Subcutaneous adipose tissue (tissue), 4 donors: ENCODE measurements around the gene NLGN2. TPM values are rescaled to one million over a fixed set of nuclear protein-coding genes. Genes with fewer than 3 reads are reported as not detected.

ENCODE experiments used
- total RNA-seq, 4 donors: library from RNA; depleted of rRNA; stranded (reverse); fragments of >200 nt; gene quantifications; one replicate each; pipeline ENCODE4 v1.1.0, GENCODE V29; 2016
- TF ChIP-seq, protein P1 (sequence below): fragments of 450-650 bp; IDR thresholded peaks from one replicate; pipeline ENCODE4 v1.5.1; 2016; ENCODE audit warnings: low read depth, mild to moderate bottlenecking, control low read depth, antibody characterized with exemption, moderate library complexity

NLGN2 gene
- total RNA-seq, 4 donors from 2014 or later, result 3.1 to 6.8 (median 4.2) TPM

DNA sequence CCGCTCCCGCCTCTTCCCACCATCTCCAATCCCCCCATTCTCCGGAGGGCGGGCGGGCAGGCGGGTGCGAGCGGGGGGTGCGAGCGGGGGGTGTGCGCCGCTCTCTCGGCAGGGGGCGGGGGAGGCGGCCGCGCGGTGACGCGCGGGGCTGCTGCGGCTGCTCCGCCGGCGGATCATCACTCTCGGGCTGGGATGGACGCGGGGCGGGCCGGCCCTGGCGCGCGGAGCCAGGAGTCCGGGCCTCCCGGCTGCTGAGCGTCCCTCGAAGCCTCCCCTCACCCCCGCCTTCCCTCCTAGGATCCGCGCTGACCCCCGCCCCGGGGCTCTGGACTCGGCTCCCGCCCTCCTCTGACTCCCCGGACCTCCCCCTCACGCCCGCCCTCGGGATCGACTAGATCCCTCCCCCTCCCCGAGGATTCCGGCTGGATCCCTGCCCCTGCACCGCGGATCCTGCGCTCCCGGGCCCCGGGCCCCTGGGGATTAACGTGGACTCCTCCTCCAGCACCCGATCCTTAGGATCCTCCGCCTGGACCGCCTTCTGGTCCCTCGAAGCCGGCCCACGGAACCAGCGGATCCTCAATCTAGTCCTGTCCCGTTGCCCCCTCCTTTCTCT, 2.8 kb upstream of the NLGN2 start:
- TF ChIP-seq, protein P1, sequence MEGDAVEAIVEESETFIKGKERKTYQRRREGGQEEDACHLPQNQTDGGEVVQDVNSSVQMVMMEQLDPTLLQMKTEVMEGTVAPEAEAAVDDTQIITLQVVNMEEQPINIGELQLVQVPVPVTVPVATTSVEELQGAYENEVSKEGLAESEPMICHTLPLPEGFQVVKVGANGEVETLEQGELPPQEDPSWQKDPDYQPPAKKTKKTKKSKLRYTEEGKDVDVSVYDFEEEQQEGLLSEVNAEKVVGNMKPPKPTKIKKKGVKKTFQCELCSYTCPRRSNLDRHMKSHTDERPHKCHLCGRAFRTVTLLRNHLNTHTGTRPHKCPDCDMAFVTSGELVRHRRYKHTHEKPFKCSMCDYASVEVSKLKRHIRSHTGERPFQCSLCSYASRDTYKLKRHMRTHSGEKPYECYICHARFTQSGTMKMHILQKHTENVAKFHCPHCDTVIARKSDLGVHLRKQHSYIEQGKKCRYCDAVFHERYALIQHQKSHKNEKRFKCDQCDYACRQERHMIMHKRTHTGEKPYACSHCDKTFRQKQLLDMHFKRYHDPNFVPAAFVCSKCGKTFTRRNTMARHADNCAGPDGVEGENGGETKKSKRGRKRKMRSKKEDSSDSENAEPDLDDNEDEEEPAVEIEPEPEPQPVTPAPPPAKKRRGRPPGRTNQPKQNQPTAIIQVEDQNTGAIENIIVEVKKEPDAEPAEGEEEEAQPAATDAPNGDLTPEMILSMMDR, result no peak

DNA sequence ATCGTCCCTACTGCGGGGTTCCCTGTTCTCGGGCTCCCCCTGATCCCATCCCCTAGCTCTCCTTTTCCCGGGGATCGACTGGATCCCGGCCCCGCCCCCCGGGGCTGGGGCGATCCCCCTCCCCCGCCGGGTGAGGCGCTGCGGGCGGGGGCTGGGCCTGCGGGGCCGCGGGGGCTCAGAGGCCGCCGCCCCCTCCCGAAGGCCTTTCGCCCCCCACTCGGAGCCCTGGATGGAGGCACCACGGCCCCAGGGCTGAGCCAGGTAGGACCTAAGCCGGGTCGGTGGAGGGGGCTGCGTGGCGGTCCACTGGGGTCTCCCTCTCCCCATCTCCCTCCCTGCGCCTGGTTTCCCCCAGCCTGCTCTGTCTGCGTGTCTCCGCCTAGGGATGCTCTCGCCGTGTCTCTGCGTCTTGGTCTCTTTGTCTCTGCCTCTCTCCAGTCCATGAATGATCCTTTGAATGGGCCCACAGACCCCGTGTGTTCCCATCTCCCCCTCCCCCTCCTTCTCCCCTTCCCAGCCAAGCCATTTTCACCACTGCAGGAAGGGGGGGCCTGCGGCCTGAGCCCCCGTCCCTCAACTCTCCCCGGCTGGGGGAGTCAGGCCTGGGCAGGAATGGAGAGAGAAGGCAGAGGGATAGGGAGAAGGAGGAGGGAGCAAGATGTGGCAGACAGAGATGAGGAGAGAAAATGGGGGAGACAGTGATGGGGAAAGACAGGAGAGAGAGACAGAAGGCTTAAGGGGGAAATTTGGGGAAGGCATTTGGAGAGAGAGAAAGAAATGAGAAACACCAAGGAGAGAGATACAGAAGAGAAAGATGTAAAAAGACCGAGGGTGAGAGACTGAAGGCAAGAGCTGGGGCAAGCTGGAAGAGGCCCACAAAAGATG, 2.1 kb upstream of the NLGN2 start:
- TF ChIP-seq, protein P1, result no peak

GRCh38 chr17:7406235-7406825, 1.3 kb upstream of the NLGN2 start:
- TF ChIP-seq, protein P1, result no peak

DNA sequence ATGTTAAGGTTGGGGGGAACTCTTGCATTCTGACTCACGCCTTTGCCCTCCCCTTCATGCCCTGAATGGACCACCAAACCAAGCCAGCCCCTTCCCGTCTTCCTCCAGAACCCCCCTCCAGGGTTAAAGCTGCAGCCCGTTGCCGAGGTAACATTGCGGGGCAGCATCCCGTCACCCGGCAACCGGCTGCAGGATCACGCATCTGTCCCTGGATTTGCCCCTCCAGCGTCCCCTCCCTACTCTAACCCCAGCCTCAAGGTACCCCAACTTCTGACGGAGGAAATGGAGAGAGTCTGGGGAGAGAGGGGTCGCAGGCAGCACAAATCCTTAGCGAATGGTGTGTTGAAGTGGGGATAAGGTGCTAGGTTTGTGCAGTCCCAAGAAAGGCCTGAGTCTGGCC, 563 bp upstream of the NLGN2 start:
- TF ChIP-seq, protein P1, result no peak

- TF ChIP-seq, protein P1, result no peak
These were observed 645 bp downstream of the NLGN2 start for GRCh38 chr17:7408252-7408727.

- TF ChIP-seq, protein P1, result no peak
These were observed 1.2 kb downstream of the NLGN2 start for GRCh38 chr17:7408863-7409262.

DNA sequence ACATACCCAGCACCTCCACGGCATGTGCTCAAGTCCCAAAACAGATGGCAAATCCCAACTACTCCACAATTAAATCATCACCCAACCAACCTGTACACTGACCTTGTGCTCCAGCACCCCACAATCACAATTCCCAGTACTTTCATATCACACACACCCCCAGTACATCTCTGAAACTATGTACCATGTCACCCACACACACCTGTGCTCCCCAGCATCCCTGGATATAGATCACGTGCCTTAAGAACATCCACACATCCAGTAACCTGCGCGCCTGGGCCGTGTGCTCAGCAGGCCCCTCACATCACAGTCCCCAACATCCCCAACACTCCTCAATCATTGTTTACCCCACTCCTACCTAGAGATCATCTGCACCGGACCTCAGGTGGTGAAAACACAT, 2.1 kb downstream of the NLGN2 start:
- TF ChIP-seq, protein P1, result no peak
